GM12878 (cell line): ENCODE measurements around the gene AMBP. TPM values are rescaled to one million over a fixed set of nuclear protein-coding genes. Genes with fewer than 3 reads are reported as not detected.

Source experiments
- ATAC-seq: fragments of 200-7000 bp; cut with Tn5 transposase; 3 replicates; pipeline ENCODE4 v1.9.1; 2020; ENCODE audit warnings: mild to moderate bottlenecking, moderate library complexity
- BruUV-seq: library from RNA; stranded (reverse); fragments of 400-500 nt; replicated peaks from 2 replicates; lab custom pipeline; 2021; lab: Mats Ljungman, UMichigan
- CTCF ChIA-PET: fragments of 300-600 bp; sonication (Branson Sonifier 250); formaldehyde crosslinking; extraction: SDS; loops from one replicate; lab custom pipeline; 2021; ENCODE audit warnings: inconsistent platforms; lab: Yijun Ruan, JAX
- POLR2A ChIA-PET: fragments of 350-600 bp; formaldehyde crosslinking; extraction: SDS; loops from one replicate; lab custom pipeline; 2021; ENCODE audit warnings: inconsistent platforms; lab: Charles Lee
- RAD21 ChIA-PET: fragments of 300-600 bp; sonication (Branson Sonifier 250); formaldehyde crosslinking; loops from one replicate; lab custom pipeline; 2023; ENCODE audit warnings: antibody characterized with exemption; ENCODE audit not compliant: unreplicated experiment; lab: Charles Lee
- SMC1A ChIA-PET: fragments of 300-600 bp; sonication (Branson Sonifier 250); formaldehyde crosslinking; loops from one replicate; lab custom pipeline; 2023; ENCODE audit not compliant: unreplicated experiment, uncharacterized antibody; lab: Charles Lee
- DNase-seq: peaks from one replicate; pipeline ENCODE4 v3.0.0-alpha.2; 2011; ENCODE audit warnings: low read depth, low spot score
- FAIRE-seq: peaks from 3 replicates; lab custom pipeline; 2011; peaks lifted over from hg19 to GRCh38; lab: Jason Lieb, UNC
- H2AFZ ChIP-seq: 2 replicates; pipeline ENCODE4 v1.6.0; 2011; ENCODE audit warnings: low read depth, low read length, control low read depth; ENCODE audit not compliant: control insufficient read depth
- H3K27ac ChIP-seq: 2 replicates; pipeline ENCODE4 v1.5.1; 2011; ENCODE audit warnings: control low read depth; ENCODE audit not compliant: control insufficient read depth, insufficient read depth
- H3K27me3 ChIP-seq, 2 experiments: replicated peaks in 1 of 2; 2 replicates each; pipeline versions ENCODE4 v1.6.0 to v1.6.1; 2011; ENCODE audit warnings: low read length in 1 of 2; ENCODE audit not compliant: control insufficient read depth in 2 of 2, insufficient read depth in 2 of 2
- H3K36me3 ChIP-seq, 2 experiments: 2 replicates each; pipeline ENCODE4 v1.5.1; 2011; ENCODE audit warnings: low read length in 1 of 2; ENCODE audit not compliant: control insufficient read depth in 2 of 2, insufficient read depth in 2 of 2
- H3K4me1 ChIP-seq: 2 replicates; pipeline ENCODE4 v1.6.1; 2011; ENCODE audit warnings: mild to moderate bottlenecking, low read length, moderate library complexity, mixed read lengths; ENCODE audit not compliant: control insufficient read depth, insufficient read depth
- H3K4me2 ChIP-seq: 2 replicates; pipeline ENCODE4 v1.6.0; 2011; ENCODE audit warnings: control low read depth; ENCODE audit not compliant: control insufficient read depth, insufficient read depth
- H3K4me3 ChIP-seq: fragments of 200-600 bp; sonication (generic); 2 replicates; pipeline ENCODE4 v1.5.1; 2016
- H3K79me2 ChIP-seq: 2 replicates; pipeline ENCODE4 v1.6.0; 2011; ENCODE audit warnings: low read length; ENCODE audit not compliant: control insufficient read depth, insufficient read depth
- H3K9ac ChIP-seq: 2 replicates; pipeline ENCODE4 v1.8.0; 2011; ENCODE audit warnings: low read length, control low read depth, mixed read lengths; ENCODE audit not compliant: control insufficient read depth, insufficient read depth
- H3K9me3 ChIP-seq: replicated peaks from 3 replicates; pipeline ENCODE4 v1.5.1; 2011; ENCODE audit warnings: mild to moderate bottlenecking, low read length; ENCODE audit not compliant: control insufficient read depth, insufficient read depth
- H4K20me1 ChIP-seq: 2 replicates; pipeline ENCODE4 v1.6.0; 2011; ENCODE audit not compliant: control insufficient read depth, insufficient read depth
- ATF2 ChIP-seq: IDR thresholded peaks from 2 replicates; pipeline ENCODE4 v1.6.1; 2012; ENCODE audit warnings: low read length, inconsistent platforms
- CUX1 ChIP-seq: IDR thresholded peaks from 2 replicates; pipeline ENCODE4 v1.6.1; 2012; ENCODE audit warnings: improper control_type of control experiment, low read depth, low read length; ENCODE audit not compliant: insufficient replicate concordance
- EP300 ChIP-seq, 2 experiments: fragments of 150-350 bp in 1 of 2; IDR thresholded peaks; 2 replicates each; pipeline ENCODE4 v1.6.1; 2011 to 2012; ENCODE audit warnings: low read depth in 2 of 2, low read length in 2 of 2, borderline replicate concordance in 1 of 2, improper control_type of control experiment in 1 of 2, inconsistent platforms in 1 of 2; ENCODE audit not compliant: control insufficient read depth in 1 of 2
- NFYB ChIP-seq: IDR thresholded peaks from 2 replicates; pipeline ENCODE4 v1.6.1; 2011; ENCODE audit warnings: low read depth, mild to moderate bottlenecking, low read length, improper control_type of control experiment, moderate library complexity; ENCODE audit not compliant: insufficient read depth
- PAX5 ChIP-seq: IDR thresholded peaks from 2 replicates; pipeline ENCODE4 v1.6.1; 2011; ENCODE audit warnings: low read depth, low read length, borderline replicate concordance
- POLR2A ChIP-seq: IDR thresholded peaks from 2 replicates; pipeline ENCODE4 v1.6.1; 2011; ENCODE audit warnings: low read depth, mild to moderate bottlenecking, low read length
- RB1 ChIP-seq: fragments of 450-650 bp; formaldehyde crosslinking; IDR thresholded peaks from 2 replicates; pipeline ENCODE4 v1.6.1; 2017; ENCODE audit warnings: mild to moderate bottlenecking, borderline replicate concordance
- RBBP5 ChIP-seq: fragments of 200-600 bp; sonication (generic); conservative IDR thresholded peaks from 2 replicates; pipeline ENCODE4 v1.6.1; 2016
- ZNF622 ChIP-seq: fragments of 450-650 bp; IDR thresholded peaks from 2 replicates; pipeline ENCODE4 v1.6.1; 2017; ENCODE audit warnings: mild to moderate bottlenecking, inconsistent platforms
- WGBS: methylation state at CpG from one replicate; pipeline ENCODE4 v1.1.6; 2016; ENCODE audit warnings: low lambda C conversion rate; ENCODE audit not compliant: insufficient replicate concordance, insufficient coverage; ENCODE audit errors: missing lambda C conversion rate; 5-methylcytosine and 5-hydroxymethylcytosine counted together
- in situ Hi-C: fragments of 300-500 bp; cut with MboI; formaldehyde crosslinking; loops from 9 replicates; pipeline ENCODE4 v1.14.3; 2018; ENCODE audit warnings: mixed read lengths
- intact Hi-C: fragments of 100-400 bp; cut with micrococcal nuclease; formaldehyde crosslinking; loops from one replicate; pipeline ENCODE4 v1.14.2; 2022; ENCODE audit not compliant: unreplicated experiment
- polyA plus RNA-seq, 11 experiments: library from polyadenylated mRNA; depleted of rRNA in 4 of 11; unstranded in 6 of 11; stranded (reverse) in 5 of 11; fragments of >200 nt; fragmentation: Nextera tagmentation in 4 of 11; fragmentation: Illumina TruSeq in 1 of 11; extraction: Ambion mirVana in 4 of 11; extraction: Trizol in 1 of 11; gene quantifications; 1 replicate in 1 of 11; 2 replicates in 10 of 11; pipeline versions ENCODE4 v1.2.1 to v1.2.3, GENCODE V29; 2011 to 2016; ENCODE audit warnings: inconsistent platforms in 2 of 11, missing spikeins in 2 of 11, low read depth in 1 of 11
- total RNA-seq, 4 experiments: library from RNA; depleted of rRNA in 3 of 4; stranded (reverse); fragments of >200 nt in 3 of 4; fragmentation: Illumina TruSeq in 1 of 4; extraction: Trizol in 1 of 4; gene quantifications; 2 replicates each; pipeline versions ENCODE4 v1.2.1 to v1.2.3, GENCODE V29; 2013 to 2021

Gene AMBP
- total and polyA plus RNA-seq, 10 of the 15 experiments (the other 5 are each of a cell fraction or from before 2014, with no cell fraction given), result 0.11 to 2.3 (median 0.18) TPM; not detected in 7

GRCh38 chr9:114021578-114021977 lies 56.5 kb downstream of the AMBP start (continued):
- no peak for TF ChIP-seq CUX1
- TF ChIP-seq, all 136 proteins: peak for 0

- H3K4me3 ChIP-seq, result no peak overlapping the region
- no peak overlapping the region for H3K4me2 ChIP-seq
- H3K4me1 ChIP-seq, result no peaks in the 10 kb centered on the region
- ChIA-PET CTCF (no interaction called here), POLR2A (no interaction called here), SMC1A (no interaction called here), RAD21 (no interaction called here)
- no peaks in the 10 kb centered on the region for H3K79me2 ChIP-seq
- intact Hi-C loops (no loop called here), in situ Hi-C loops (no loop called here)
- 6% methylated on average over 6 of the region's 6 CpGs for whole genome bisulfite sequencing
- no peak for TF ChIP-seq PAX5
- no peak for TF ChIP-seq RBBP5
- no peak for TF ChIP-seq POLR2A
- no peak for TF ChIP-seq EP300 (IDR thresholded peaks at IDR 0.05; ENCODE audit: borderline replicate concordance in 1 of 2, control insufficient read depth in 1 of 2, low read depth in 2 of 2, low read length in 2 of 2)
- TF ChIP-seq NFYB, result no peak
- no peak for TF ChIP-seq ATF2
- TF ChIP-seq ZNF622, result no peak
- no peak for TF ChIP-seq RB1
- ATAC-seq, result no peak
- no peaks in the 10 kb centered on the region for H3K9me3 ChIP-seq
- H3K9ac ChIP-seq, result no peak overlapping the region
- no peaks in the 10 kb centered on the region for H3K36me3 ChIP-seq
- H2AFZ ChIP-seq, result no peak overlapping the region
- H4K20me1 ChIP-seq, result no peaks in the 10 kb centered on the region
- DNase-seq, result no peak
- no peak overlapping the region for H3K27ac ChIP-seq
- BruUV-seq, result no TSS peak
- no peak for FAIRE-seq
- H3K27me3 ChIP-seq, result no peaks in the 10 kb centered on the region
These were observed 60.1 kb downstream of the AMBP start for GRCh38 chr9:114017741-114018715.
